B cell (primary cell): Measurements from ENCODE around the gene TRIM28. TPM values are rescaled to one million over a fixed set of nuclear protein-coding genes. Genes with fewer than 3 reads are reported as not detected.

ENCODE experiments used
- ATAC-seq: fragments of 200-7000 bp; cut with Tn5 transposase; one replicate; pipeline ENCODE4 v1.10.0; 2021; ENCODE audit warnings: low read depth, mild to moderate bottlenecking, moderate number of reproducible peaks, moderate library complexity
- CTCF ChIA-PET: fragments of 350-600 bp; sonication (Branson Sonifier 250); formaldehyde crosslinking; loops from one replicate; lab custom pipeline; 2021; ENCODE audit warnings: antibody characterized with exemption, inconsistent platforms; lab: Charles Lee
- POLR2A ChIA-PET: fragments of 350-600 bp; sonication (Branson Sonifier 250); formaldehyde crosslinking; loops from one replicate; lab custom pipeline; 2021; ENCODE audit warnings: antibody characterized with exemption; lab: Charles Lee
- DNase-seq: peaks from one replicate; pipeline ENCODE4 v3.0.0; 2013
- H2AFZ ChIP-seq: 2 replicates; pipeline ENCODE4 v1.6.1; 2012; ENCODE audit warnings: mild to moderate bottlenecking, low read depth, low read length; ENCODE audit not compliant: insufficient read depth, poor library complexity, severe bottlenecking
- H3K27ac ChIP-seq, 2 donors: 1 replicate in 1 of 2; 2 replicates in 1 of 2; pipeline ENCODE4 v1.5.1; 2012 to 2013; ENCODE audit warnings: low read length in 2 of 2, mild to moderate bottlenecking in 2 of 2, moderate library complexity in 1 of 2
- H3K27me3 ChIP-seq, 4 experiments: fragments of 200-600 bp in 1 of 4; sonication (generic) in 1 of 4; replicated peaks in 1 of 4; 1 replicate in 2 of 4; 2 replicates in 2 of 4; pipeline versions ENCODE4 v1.6.1 to v1.7.0; 2013 to 2016; ENCODE audit warnings: low read length in 3 of 4, mild to moderate bottlenecking in 2 of 4, mixed read lengths in 1 of 4, moderate library complexity in 1 of 4; ENCODE audit not compliant: insufficient read depth in 4 of 4, control insufficient read depth in 3 of 4; ENCODE audit errors: control extremely low read depth in 1 of 4
- H3K36me3 ChIP-seq, 2 experiments: replicated peaks in 1 of 2; 1 replicate in 1 of 2; 2 replicates in 1 of 2; pipeline versions ENCODE4 v1.6.1 to v1.7.1; 2013; ENCODE audit warnings: low read length in 1 of 2; ENCODE audit not compliant: insufficient read depth in 2 of 2, control insufficient read depth in 1 of 2; ENCODE audit errors: control extremely low read depth in 1 of 2, extremely low read depth in 1 of 2
- H3K4me1 ChIP-seq, 2 donors: fragments of 200-600 bp in 1 of 2; sonication (generic) in 1 of 2; 1 replicate in 1 of 2; 2 replicates in 1 of 2; pipeline versions ENCODE4 v1.5.1 to v1.6.1; 2013 to 2017; ENCODE audit warnings: low read length in 2 of 2; ENCODE audit not compliant: control insufficient read depth in 2 of 2, insufficient read depth in 2 of 2
- H3K4me2 ChIP-seq: replicated peaks from 2 replicates; pipeline ENCODE3; 2012; ENCODE audit warnings: mild to moderate bottlenecking, low read depth, low read length; ENCODE audit not compliant: poor library complexity, severe bottlenecking
- H3K4me3 ChIP-seq, 5 experiments: fragments of 200-600 bp in 1 of 5; sonication (generic) in 1 of 5; 1 replicate in 3 of 5; 2 replicates in 2 of 5; pipeline versions ENCODE4 v1.5.1 to v1.7.0; 2011 to 2016; ENCODE audit warnings: low read length in 4 of 5, mild to moderate bottlenecking in 4 of 5, low read depth in 2 of 5, control low read depth in 1 of 5, moderate library complexity in 1 of 5; ENCODE audit not compliant: insufficient read depth in 1 of 5; ENCODE audit errors: control extremely low read depth in 1 of 5, extremely low read depth in 1 of 5
- H3K79me2 ChIP-seq: fragments of 200-600 bp; sonication (generic); one replicate; pipeline ENCODE4 v1.6.0; 2016; ENCODE audit warnings: low read length; ENCODE audit not compliant: control insufficient read depth, insufficient read depth
- H3K9ac ChIP-seq: fragments of 200-600 bp; sonication (generic); 2 replicates; pipeline ENCODE4 v1.6.1; 2017; ENCODE audit warnings: mild to moderate bottlenecking, low read length, moderate library complexity
- H3K9me3 ChIP-seq, 3 donors: one replicate each; pipeline versions ENCODE4 v1.6.1 to v1.7.1; 2013; ENCODE audit warnings: low read length in 2 of 3; ENCODE audit not compliant: control insufficient read depth in 2 of 3, insufficient read depth in 1 of 3; ENCODE audit errors: control extremely low read depth in 1 of 3
- H4K20me1 ChIP-seq: 2 replicates; pipeline ENCODE4 v1.6.0; 2012; ENCODE audit warnings: mild to moderate bottlenecking, low read length; ENCODE audit not compliant: insufficient read depth, control insufficient read depth, poor library complexity, severe bottlenecking
- H3K27ac Mint-ChIP-seq: one replicate; pipeline ENCODE4 v1.8.0; 2021; ENCODE audit warnings: mixed read lengths
- H3K27me3 Mint-ChIP-seq: one replicate; pipeline ENCODE4 v1.8.0; 2021; ENCODE audit warnings: mixed read lengths
- H3K4me1 Mint-ChIP-seq: one replicate; pipeline ENCODE4 v1.8.0; 2021; ENCODE audit warnings: mixed read lengths
- H3K4me3 Mint-ChIP-seq: one replicate; pipeline ENCODE4 v1.8.0; 2021; ENCODE audit warnings: mixed read lengths
- H3K9me3 Mint-ChIP-seq: one replicate; pipeline ENCODE4 v1.8.0; 2022; ENCODE audit warnings: mixed read lengths; ENCODE audit not compliant: insufficient read depth
- EZH2 ChIP-seq: IDR thresholded peaks from 2 replicates; pipeline ENCODE4 v1.6.1; 2012; ENCODE audit warnings: borderline replicate concordance, low read depth, mild to moderate bottlenecking, moderate library complexity, low read length; ENCODE audit not compliant: insufficient read depth, poor library complexity, severe bottlenecking
- WGBS: methylation state at CpG from one replicate; pipeline ENCODE4 v1.1.5; 2013; ENCODE audit warnings: missing lambda C conversion rate; ENCODE audit not compliant: insufficient coverage; 5-methylcytosine and 5-hydroxymethylcytosine counted together
- intact Hi-C: fragments of 100-400 bp; cut with micrococcal nuclease; formaldehyde crosslinking; loops from one replicate; pipeline ENCODE4 v1.10.0; 2022
- polyA minus RNA-seq: library from RNA; depleted of rRNA, polyadenylated mRNA; stranded (reverse); fragments of >200 nt; gene quantifications from 2 replicates; pipeline ENCODE4 v1.2.3, GENCODE V29; 2012
- polyA plus RNA-seq: library from polyadenylated mRNA; depleted of rRNA; stranded (reverse); fragments of >200 nt; gene quantifications from 2 replicates; pipeline ENCODE4 v1.2.3, GENCODE V29; 2012
- total RNA-seq, 2 donors: library from RNA; stranded (reverse); fragments of 120-200 nt in 1 of 2; gene quantifications; 1 replicate in 1 of 2; 2 replicates in 1 of 2; pipeline versions ENCODE4 v1.2.3 to v1.2.4, GENCODE V29; 2013 to 2022
- TF ChIP-seq, protein P1 (sequence below): fragments of 200-600 bp; IDR thresholded peaks from one replicate; pipeline ENCODE4 v1.8.0; 2022; ENCODE audit warnings: antibody characterized with exemption, mild to moderate bottlenecking

The TRIM28 gene
- total RNA-seq (370 and 394 TPM in 2 replicates), polyA plus RNA-seq (569 and 795 TPM in 2 replicates), polyA minus RNA-seq (770 and 1,000 TPM in 2 replicates)
- total RNA-seq (2013) = 254 TPM

DNA sequence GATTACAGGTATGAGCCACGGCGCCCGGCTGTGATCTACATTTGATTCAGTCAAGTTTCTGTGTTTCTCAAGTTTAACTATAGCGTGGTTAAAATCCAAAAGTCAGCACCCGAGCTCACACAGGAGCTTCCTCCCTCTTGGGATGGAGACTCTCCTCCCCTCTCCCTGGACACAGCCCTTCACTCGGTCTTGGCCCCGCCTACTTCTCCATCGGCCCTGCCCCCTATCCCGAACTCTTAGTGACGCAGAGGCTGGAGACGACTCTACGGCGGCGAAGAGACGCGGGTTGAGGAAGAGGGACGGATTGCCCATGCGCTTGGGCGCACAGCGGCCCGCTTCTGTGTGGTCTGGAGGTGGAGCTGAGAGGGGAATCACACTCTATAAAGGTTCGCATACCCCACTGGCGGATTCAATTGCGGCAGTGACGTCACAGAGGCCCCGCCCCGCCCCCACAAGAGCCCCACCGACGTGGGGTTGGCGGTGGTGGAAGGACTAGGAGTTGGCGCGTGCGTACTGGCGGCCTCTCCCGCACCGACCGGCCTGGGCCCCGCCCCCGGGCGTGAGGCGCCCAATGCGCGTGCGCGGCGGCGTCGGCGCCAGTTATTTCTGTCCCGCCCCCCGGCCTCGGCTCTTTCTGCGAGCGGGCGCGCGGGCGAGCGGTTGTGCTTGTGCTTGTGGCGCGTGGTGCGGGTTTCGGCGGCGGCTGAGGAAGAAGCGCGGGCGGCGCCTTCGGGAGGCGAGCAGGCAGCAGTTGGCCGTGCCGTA, at the start of gene TRIM28:
TRIM28 (plus strand) TSS at position 239 of the 765 bp plus-strand sequence. CDS start 694 bp downstream, outside the sequence.
- Histone ChIP-seq H3K4me1 (peaks cover 17 to 31% of the 10 kb centered on the region in 2 donors), H3K4me2 (peak within 1 kb of the TSS; percentile 96), H3K36me3 (peaks cover 0 to 34% of the 10 kb centered on the region in 2 experiments), H4K20me1 (peaks cover 44% of the 10 kb centered on the region), H3K4me3 (peak within 1 kb of the TSS; percentile 67 to 87 (median 82)), H3K27me3 (peaks cover 0 to 14% (median 0%) of the 10 kb centered on the region in 4 experiments), H3K27ac (peak within 1 kb of the TSS; percentile 96), H3K9ac (peak within 1 kb of the TSS; percentile 91), H3K79me2 (peaks cover 42% of the 10 kb centered on the region), H2AFZ (peak within 1 kb of the TSS; percentile 85), H3K9me3 (no peaks in the 10 kb centered on the region)
- under 1% methylated on average over 68 of the region's 73 CpGs for WGBS
- ChIA-PET POLR2A (interaction anchor here (1.0 to 3.4 kb wide), 10 partner anchors 10 to 361 kb away, joined by 3 to 30 read pairs (median 4); partner anchors contain the start of genes CHMP2A, MZF1, ZBTB45 and ZNF274), CTCF (interaction anchor here (2.8 to 3.1 kb wide), 2 partner anchors 10 to 24 kb away, joined by 13 to 24 read pairs; partner anchors contain the start of genes CHMP2A and ZBTB45)
- Mint-ChIP-seq H3K9me3 (no peaks in the 10 kb centered on the region), H3K4me3 (peak within 1 kb of the TSS; percentile 97), H3K27ac (peak within 1 kb of the TSS; percentile 99), H3K4me1 (peaks cover 29% of the 10 kb centered on the region), H3K27me3 (peaks cover 15% of the 10 kb centered on the region)
- ATAC-seq = peak; percentile 84
- intact Hi-C loops = loop anchor here (1.0 to 2.0 kb wide), 8 partner anchors 11 to 239 kb away; partner anchors contain the start of genes CHMP2A, ERVK3-1, MZF1 and ZNF324
- DNase-seq = peak; percentile 100
- TF ChIP-seq, protein P1, sequence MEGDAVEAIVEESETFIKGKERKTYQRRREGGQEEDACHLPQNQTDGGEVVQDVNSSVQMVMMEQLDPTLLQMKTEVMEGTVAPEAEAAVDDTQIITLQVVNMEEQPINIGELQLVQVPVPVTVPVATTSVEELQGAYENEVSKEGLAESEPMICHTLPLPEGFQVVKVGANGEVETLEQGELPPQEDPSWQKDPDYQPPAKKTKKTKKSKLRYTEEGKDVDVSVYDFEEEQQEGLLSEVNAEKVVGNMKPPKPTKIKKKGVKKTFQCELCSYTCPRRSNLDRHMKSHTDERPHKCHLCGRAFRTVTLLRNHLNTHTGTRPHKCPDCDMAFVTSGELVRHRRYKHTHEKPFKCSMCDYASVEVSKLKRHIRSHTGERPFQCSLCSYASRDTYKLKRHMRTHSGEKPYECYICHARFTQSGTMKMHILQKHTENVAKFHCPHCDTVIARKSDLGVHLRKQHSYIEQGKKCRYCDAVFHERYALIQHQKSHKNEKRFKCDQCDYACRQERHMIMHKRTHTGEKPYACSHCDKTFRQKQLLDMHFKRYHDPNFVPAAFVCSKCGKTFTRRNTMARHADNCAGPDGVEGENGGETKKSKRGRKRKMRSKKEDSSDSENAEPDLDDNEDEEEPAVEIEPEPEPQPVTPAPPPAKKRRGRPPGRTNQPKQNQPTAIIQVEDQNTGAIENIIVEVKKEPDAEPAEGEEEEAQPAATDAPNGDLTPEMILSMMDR = no peak
- TF ChIP-seq EZH2 = no peak
